ENCODE measurements around the gene PTPRO.

PTPRO gene

DNA sequence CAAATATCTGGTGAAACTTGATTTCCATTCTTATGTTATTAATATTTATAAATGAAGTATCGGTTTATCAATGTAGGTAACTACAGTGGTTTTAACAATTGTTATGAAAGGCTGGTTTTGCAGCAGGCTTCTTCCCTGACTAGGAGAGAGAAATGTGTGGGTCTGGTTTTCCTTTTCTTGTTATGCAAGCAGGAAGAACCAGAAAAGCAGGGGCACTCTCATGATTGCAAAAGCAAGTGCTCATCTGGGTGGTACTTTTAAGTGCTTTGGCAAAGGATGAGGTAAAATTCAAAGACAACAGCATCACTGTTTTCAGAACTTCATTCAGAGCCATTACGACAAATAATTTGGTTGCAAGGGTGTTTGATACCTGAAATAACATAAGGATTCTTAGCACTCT is 105.6 kb downstream of the PTPRO start:
- POLR2A ChIA-PET (ENCODE audit: low non-redundant PET): no interaction called here
- CTCF ChIA-PET: no interaction called here
- H3K27ac ChIP-seq: no peak overlapping the region

DNA sequence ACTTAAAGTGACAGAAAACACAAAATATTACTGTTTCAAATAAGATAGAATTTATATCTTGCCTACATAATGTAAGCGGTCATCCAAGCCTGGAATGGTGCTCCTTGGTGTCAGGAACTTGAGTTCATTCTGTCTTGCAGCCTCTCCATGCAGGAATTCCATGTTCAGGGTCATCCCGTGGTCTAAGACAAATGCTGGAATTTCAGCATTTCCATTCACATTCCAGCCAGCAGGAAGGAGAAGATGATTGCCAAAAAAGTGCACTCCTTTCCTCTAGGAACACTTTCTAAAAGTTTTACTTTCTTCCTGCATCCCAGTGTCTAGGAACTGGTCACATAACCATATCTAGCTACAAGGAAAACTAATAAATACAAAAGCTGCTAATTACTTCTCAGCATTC is 106.3 kb downstream of the PTPRO start:
- no peak overlapping the region for H3K27ac ChIP-seq
- POLR2A ChIA-PET (ENCODE audit: low non-redundant PET): no interaction called here
- CTCF ChIA-PET: no interaction called here
- TF ChIP-seq, protein P1, sequence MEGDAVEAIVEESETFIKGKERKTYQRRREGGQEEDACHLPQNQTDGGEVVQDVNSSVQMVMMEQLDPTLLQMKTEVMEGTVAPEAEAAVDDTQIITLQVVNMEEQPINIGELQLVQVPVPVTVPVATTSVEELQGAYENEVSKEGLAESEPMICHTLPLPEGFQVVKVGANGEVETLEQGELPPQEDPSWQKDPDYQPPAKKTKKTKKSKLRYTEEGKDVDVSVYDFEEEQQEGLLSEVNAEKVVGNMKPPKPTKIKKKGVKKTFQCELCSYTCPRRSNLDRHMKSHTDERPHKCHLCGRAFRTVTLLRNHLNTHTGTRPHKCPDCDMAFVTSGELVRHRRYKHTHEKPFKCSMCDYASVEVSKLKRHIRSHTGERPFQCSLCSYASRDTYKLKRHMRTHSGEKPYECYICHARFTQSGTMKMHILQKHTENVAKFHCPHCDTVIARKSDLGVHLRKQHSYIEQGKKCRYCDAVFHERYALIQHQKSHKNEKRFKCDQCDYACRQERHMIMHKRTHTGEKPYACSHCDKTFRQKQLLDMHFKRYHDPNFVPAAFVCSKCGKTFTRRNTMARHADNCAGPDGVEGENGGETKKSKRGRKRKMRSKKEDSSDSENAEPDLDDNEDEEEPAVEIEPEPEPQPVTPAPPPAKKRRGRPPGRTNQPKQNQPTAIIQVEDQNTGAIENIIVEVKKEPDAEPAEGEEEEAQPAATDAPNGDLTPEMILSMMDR (conservative IDR thresholded peaks at IDR 0.05; ENCODE audit: low read depth): no peak
- DNase-seq (ENCODE audit: low spot score): no peak

More for the DNA sequence above, 105.6 kb downstream of the PTPRO start:
- TF ChIP-seq, protein P1 (conservative IDR thresholded peaks at IDR 0.05; ENCODE audit: low read depth): no peak
- DNase-seq (ENCODE audit: low spot score): no peak

DNA sequence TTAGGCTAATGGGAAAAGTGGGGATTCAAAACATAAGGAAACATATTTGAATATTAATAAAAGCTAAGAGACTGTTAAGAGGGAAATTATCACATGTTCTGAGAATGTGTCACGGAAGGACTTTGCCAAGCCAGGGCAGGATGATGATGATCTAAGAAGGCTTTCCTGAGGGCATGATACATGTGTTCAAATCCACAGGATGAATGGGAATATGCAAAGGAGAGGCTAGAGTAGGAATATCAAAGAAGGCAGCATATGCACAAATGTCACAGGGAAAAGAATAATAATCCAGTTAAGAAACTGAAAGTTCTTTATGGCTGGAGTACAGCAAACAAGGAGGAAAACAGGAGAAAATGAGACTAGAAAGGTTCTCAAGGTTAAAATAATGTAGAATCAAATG is 107.0 kb downstream of the PTPRO start:
- TF ChIP-seq, protein P1 (conservative IDR thresholded peaks at IDR 0.05; ENCODE audit: low read depth): no peak
- CTCF ChIA-PET: no interaction called here
- POLR2A ChIA-PET (ENCODE audit: low non-redundant PET): no interaction called here
- no peak for DNase-seq (ENCODE audit: low spot score)
- no peak overlapping the region for H3K27ac ChIP-seq

DNA sequence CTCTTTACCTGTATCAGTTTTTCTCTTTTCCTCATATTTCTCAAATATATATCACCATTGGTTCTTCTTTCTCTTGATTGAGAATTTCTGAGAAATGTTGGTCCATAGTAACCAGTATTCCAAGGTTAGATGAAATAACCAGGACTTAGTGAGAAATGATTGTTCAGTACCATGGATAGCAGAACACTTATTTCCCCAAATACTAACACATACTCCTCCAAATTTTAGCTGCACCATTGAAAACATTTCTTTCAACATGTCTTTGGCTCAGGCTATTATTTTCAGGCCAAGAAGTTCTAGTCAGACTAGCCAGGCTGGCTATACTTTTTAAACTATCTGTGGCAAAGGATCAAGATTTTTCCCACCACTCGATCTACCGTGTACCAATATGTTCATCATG is 113.3 kb downstream of the PTPRO start:
- POLR2A ChIA-PET (ENCODE audit: low non-redundant PET): no interaction called here
- TF ChIP-seq, protein P1 (conservative IDR thresholded peaks at IDR 0.05; ENCODE audit: low read depth): no peak
- CTCF ChIA-PET: interaction anchor here (0.7 kb wide), 1 partner anchor 281 kb away, joined by 3 read pairs; no protein-coding TSS in a partner anchor
- DNase-seq (ENCODE audit: low spot score): no peak
- H3K27ac ChIP-seq: no peak overlapping the region

DNA sequence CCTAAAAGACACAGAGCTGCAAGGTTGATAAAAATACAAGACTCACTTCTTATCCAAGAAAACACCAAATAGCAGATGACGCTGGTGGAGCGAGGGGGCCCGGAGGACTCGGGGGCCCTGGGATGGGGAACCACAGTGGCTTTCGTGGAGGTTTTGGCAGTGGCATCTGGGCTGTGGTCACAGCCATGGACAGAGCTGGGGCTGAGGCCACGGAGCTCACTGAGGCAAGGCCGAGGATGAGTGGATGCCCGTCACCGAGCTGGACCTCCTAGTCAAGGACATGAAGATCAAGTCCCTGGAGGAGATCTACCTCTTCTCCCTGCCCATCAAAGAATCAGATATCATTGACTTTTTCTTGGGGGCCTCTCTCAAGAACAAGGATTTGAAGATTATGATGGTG is 117.2 kb downstream of the PTPRO start:
- no peak overlapping the region for H3K27ac ChIP-seq
- ChIA-PET POLR2A (ENCODE audit: low non-redundant PET) (no interaction called here), CTCF (no interaction called here)
- no peak for DNase-seq (ENCODE audit: low spot score)
- TF ChIP-seq, protein P1 (conservative IDR thresholded peaks at IDR 0.05; ENCODE audit: low read depth): no peak

DNA sequence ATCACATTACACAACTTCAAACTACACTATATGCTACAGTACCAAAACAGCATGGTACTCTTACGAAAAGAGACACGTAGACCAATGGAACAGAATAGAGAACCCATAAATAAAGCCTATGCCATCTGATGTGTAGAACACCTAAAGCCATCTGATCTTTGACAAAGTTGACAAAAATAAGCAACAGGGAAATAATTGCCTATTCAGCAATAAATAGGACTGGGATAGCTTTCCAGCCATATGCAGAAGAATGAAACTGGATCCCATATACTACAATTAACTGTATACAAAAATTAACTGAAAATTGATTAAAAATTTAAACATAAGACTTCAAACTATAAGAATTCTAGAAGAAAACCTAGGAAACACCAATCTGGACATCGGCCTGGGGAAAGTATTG is 120.7 kb downstream of the PTPRO start:
- CTCF ChIA-PET: no interaction called here
- H3K27ac ChIP-seq: no peak overlapping the region
- no peak for DNase-seq (ENCODE audit: low spot score)
- TF ChIP-seq, protein P1 (conservative IDR thresholded peaks at IDR 0.05; ENCODE audit: low read depth): no peak
- POLR2A ChIA-PET (ENCODE audit: low non-redundant PET): no interaction called here

DNA sequence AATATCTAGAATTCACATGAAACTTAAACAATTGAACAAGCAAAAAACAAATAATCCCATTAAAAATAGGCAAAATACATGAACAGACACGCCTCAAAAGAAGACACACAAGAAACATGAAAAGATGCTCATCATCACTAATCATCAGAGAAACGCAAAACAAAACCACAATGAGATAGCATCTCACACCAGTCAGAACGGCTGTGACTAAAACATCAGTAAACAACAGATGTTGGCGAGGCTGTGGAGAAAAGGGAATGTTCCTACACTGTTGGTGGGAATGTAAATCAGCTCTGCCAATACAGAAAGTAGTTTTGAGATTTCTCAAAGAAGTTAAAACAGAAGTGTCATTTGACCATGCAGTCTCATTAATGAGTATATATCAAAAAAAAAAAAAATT is 121.3 kb downstream of the PTPRO start:
- no peak for DNase-seq (ENCODE audit: low spot score)
- H3K27ac ChIP-seq: no peak overlapping the region
- ChIA-PET CTCF (no interaction called here), POLR2A (ENCODE audit: low non-redundant PET) (no interaction called here)
- TF ChIP-seq, protein P1 (conservative IDR thresholded peaks at IDR 0.05; ENCODE audit: low read depth): no peak
